ENCODE results near the gene CALN1.

DNA sequence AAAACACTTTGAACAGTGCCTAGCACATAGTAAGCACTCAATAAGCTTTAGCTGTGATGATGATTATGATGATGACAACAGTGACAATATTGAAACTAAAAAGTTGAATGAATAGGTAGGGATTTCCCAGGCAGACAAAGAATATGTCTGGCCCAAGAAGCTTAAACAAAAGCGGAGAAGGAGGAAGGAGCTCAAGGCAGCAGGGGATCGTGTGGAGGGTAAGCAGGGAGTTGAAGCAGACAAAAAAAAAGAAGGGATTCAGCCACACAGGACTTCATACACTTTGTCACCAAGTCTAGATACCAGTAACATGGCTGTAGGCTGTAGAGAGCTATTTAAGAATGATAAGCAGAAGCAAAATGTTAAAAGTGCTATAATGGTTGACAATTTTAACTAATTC is 144.0 kb downstream of the CALN1 start:
- TF ChIP-seq SUZ12 (IDR thresholded peaks at IDR 0.05; ENCODE audit: extremely low read depth, insufficient read depth, insufficient read length): no peak
- no peak for TF ChIP-seq YY1 (IDR thresholded peaks at IDR 0.05; ENCODE audit: insufficient read depth, insufficient read length)
